GM18868 (cell line): Measurements from ENCODE around the gene WDR88.
"Not testable (repeated sequence)": the region's sequence is repeated elsewhere in the genome, so short reads cannot be mapped to it uniquely, and the experiment has no call there.

Experiments used
- ATAC-seq: cut with Tn5 transposase; IDR thresholded peaks from one replicate; pipeline ENCODE4 v1.9.1; 2021; ENCODE audit warnings: mild to moderate bottlenecking, moderate library complexity; ENCODE audit not compliant: unreplicated experiment

WDR88 gene

GRCh38 chr19:33126712-33127111 lies 5.2 kb upstream of the WDR88 start:
- ATAC-seq = not testable (repeated sequence)

DNA sequence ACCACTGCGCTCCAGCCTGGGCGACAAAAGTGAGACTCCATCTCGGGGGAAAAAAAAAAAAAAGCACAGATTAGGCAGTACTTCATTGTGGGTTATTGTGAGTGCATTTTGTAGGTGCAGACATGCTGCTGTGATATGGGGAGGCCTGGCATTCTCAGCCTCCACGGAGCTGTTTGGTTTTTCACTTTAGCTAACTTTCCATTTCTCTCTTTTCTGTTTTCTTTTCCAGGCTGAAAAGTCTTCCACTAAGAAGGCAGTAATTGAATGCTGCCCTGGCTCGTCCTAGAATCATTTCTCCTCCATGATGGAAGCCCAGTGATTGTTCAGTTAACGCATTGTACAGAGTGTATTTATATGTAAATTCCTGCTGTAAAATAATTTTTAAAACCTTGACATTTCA lies 2.0 kb upstream of the WDR88 start:
- no peak for ATAC-seq

DNA sequence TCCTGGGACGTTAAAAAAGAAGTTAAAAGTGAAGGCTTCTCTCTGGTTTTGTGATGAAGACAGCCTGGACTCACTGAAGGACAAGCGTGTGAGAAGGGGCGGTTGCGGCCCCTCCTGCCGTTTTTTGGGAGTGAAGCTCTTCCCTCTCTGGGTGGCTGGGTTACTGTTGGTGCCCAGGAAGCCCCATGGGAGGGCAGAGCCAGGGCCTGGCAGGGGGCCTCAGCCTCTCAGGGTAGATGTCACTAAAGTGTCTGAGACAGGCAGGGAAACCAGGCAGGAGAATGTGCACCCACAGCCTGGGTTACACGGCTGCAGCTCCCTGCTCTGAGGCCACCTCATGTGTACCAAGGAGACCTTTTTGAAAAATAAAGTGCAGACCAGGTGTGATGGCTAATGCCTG lies 1.5 kb upstream of the WDR88 start:
- ATAC-seq = no peak

DNA sequence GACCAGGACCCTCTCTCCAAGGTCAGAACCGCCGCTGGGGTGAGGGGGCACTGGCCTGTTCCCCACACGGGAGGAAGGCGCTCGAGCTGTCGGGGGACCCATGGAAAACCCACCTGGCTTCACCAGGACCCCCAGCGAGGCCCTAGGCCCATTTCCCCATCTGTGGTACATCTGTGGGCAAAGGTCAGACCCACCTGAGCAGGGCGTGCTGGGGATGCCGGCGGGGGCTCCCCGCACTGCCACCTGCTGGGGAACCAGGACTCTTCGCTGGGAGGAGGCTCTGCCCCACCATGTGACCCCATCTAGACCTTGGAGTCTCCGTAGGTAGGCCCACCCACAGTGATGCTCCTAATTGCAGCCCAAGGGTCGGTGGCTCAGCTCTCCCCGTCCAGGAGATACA lies 511 bp downstream of the WDR88 start:
- ATAC-seq = no peak

DNA sequence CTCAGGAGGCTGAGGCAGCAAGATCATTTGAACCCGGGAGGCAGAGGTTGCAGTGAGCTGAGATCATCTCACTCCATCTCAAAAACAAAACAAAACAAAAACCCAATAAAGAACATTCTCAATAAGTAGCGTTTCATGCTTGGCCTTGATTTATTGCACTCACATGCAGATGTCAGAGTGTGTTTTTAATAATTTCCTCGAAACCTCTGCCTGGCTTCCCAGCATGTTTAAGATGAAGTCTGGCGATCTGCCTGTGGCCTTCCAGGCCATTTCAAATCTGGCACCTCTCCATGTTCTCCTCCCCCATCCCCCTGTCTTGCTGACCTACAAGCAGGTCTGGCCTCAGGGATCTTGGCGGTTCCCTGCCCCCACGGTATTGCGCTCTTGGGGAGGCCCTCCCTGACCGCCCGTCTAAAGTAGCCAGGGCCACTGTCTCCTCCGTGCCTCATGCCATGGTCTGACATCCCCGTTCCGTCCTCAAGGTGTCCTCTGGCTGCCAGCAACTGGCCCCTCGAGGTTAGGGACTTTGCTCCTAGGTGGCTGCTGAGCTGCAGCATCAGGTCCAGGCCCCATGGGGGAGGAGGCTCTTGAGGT lies 1.6 kb downstream of the WDR88 start:
- ATAC-seq = no peak

- no peak for ATAC-seq
These were observed 2.7 kb downstream of the WDR88 start for GRCh38 chr19:33134571-33135041.

- no peak for ATAC-seq
These were observed 7.3 kb downstream of the WDR88 start for GRCh38 chr19:33139165-33139564.

DNA sequence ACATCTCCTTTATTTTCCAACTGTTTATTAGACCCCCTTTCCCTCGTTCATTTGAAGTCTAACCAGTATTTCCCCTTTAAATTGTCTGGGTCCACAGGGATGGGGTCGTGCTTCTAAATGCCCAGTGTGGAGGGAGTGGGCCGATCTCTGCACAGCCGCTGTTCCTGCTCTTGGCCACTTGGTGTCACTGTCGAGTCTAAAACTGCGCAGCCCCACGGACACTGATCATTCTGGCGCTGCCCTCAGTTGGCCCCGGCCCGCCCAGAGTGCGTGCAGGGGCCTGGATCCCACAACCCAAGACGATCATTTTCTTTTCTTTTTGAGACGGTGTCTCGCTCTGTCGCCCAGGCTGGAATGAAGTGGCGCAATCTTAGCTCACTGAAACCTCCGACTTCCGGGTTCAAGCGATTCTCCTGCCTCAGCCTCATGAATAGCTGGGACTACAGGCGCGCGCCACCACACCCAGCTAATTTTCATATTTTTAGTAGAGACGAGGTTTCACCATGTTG lies 12.0 kb downstream of the WDR88 start:
- ATAC-seq = peak; percentile 86

DNA sequence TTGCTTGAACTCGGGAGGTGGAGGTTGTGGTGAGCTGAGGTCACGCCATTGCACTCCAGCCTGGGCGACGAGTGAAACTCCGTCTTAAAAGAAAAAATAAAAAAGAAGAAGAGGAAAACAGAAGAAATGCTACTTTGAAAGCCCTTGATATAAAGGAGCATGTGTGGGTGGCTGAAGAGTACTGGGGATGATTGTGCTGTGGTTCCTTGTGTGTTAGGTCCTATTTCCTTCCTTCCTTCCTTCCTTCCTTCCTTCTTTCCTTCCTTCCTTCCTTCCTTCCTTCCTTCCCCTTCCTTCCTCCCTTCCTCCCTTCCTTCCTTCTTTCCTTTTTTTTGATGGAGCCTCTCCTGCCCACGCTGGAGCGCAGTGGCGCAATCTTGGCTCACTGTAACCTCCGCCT lies 14.3 kb downstream of the WDR88 start:
- ATAC-seq = no peak

- ATAC-seq = no peak
These were observed 15.6 kb downstream of the WDR88 start for GRCh38 chr19:33147538-33147937.

DNA sequence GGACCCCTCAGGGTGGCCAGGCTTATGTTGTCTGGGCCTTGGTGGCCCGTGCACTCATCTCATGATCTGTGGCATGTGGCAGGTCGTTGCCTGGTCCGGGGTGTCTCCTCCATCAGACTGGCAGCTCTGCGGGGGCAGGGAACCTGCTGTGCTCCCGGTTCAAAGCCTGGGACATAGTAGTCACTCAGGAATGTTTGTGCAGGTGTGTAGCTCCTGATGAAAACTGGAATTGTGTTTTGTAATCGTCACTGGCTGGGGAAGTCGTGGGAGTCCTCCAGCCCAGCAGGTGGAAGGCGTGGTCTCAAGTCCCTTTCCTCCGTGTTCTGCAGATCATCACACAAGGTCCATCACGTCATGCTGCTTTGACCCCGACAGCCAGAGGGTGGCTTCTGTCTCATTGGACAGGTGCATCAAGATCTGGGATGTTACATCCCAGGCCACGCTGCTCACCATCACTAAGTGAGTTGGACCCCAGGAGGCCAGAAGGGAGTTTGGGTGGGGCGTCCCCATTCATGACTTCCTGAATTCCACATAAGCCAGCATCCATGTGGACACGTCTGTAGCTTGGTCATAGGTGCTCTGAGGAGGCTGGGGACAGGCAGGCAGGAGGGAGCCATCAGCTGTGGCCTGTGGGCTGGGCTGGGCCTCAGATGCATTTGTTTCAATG lies 19.1 kb downstream of the WDR88 start:
- ATAC-seq = no peak

GRCh38 chr19:33152176-33152575 lies 20.3 kb downstream of the WDR88 start:
- no peak for ATAC-seq

- not testable (repeated sequence) for ATAC-seq
These were observed 20.7 kb downstream of the WDR88 start for GRCh38 chr19:33152625-33153024.

DNA sequence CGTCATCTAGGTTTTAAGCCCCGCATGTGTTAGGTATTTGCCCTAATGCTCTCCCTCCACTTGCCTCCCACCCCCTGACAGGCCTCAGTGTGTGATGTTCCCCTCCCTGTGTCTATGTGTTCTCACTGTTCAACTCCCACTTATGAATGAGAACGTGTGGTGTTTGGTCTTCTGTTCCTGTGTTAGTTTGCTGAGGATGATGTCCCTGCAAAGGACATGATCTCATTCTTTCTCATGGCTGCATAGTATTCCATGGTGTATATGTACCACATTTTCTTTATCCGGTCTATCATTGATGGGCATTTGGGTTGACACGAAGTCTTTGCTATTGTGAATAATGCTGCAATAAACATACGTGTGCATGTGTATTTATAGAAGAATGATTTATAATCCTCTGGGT lies 22.4 kb downstream of the WDR88 start:
- ATAC-seq = not testable (repeated sequence)

GRCh38 chr19:33156334-33156733 lies 24.4 kb downstream of the WDR88 start:
- no peak for ATAC-seq

GRCh38 chr19:33157906-33158305 lies 26.0 kb downstream of the WDR88 start:
- ATAC-seq = no peak

DNA sequence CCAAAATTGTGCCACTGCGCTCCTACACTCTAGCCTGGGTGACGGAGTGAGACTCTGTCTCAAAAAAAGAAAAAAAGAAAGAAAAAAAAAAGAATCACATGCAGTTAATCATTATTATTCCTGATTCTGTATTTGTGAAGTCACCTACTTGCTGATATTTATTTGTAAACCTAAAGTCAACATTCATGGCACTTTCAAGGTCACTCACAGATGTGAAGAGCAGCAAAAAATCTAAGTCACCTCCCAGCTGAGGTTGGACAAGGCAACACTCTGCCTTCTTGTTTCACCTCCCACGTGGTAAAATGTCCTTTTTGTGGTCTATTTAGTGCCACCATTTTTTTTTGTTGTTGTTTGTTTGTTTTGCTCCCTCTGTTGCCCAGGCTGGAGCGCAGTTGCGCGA lies 26.5 kb downstream of the WDR88 start:
- no peak for ATAC-seq

- ATAC-seq = no peak
These were observed 27.2 kb downstream of the WDR88 start for GRCh38 chr19:33159149-33159548.

DNA sequence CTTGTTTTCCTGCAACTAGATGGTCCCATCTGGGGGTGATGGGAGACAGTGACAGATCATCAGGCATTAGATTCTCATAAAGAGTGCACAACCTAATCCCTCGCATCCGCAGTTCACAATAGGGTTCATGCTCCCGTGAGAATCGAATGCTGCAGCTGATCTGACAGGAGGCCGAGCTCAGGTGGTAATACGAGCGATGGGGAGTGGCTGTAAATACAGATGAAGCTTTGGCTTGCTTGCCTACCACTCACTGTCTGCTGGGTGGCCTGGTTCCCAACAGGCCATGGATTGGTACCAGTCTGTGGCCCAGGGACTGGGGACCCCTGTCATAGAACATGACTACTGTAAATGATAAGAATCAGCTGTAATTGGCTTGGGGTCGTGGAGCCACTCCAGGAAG lies 28.0 kb downstream of the WDR88 start:
- ATAC-seq = no peak

DNA sequence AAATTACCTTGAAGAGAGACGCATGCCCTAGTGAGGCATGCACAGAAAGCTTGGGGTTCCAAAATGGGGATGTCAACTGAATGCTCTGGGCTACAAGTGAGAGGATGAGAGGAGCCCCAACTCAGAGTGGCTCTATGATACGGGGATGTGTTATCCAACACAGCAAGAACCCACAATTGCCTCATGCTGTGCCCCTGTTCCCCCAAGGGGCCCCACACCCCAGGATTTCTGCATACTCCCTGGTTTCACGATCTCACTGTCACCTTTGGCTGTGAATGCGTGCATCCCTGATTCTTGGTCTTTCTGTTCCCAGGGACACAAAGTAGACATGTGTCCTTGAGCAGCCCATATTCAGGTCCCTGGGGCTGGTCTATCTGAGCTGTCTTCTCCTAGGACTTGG lies 29.3 kb downstream of the WDR88 start:
- no peak for ATAC-seq

DNA sequence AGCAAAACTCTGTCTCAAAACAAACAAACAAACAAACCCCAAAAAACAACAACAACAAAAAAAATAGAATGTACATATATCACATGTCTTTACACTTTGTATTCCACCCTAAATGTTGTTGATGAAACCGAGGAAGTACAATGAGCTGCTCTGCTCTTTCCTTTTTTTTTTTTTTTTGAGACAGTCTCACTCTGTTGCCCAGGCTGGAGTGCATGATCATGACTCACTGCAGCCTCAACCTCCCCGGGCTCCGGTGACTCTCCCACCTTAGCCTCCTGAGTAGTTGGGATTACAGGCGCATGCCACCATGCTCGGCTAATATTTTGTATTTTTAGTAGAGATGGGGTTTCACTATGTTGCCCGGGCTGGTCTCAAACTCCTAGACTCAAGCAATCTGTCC lies 31.6 kb downstream of the WDR88 start:
- no peak for ATAC-seq

DNA sequence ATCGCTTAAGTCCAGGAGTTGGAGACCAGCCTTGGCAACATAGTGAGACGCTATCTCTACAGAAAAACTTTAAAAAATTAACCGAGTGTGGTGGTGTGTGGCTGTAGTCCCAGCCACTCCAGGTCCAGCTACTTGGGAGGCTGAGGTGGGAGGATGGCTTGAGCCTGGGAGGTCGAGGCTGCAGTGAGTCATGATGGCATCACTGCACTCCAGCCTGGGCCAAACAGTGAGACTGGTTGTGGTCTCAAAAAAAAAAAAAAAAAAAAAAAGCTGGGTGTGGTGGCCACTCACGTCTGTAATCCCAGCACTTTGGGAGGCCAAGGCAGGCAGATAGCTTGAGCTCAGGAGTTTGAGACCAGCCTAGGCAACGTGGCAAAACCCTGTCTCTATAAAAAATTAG lies 34.1 kb downstream of the WDR88 start:
- not testable (repeated sequence) for ATAC-seq

GRCh38 chr19:33167438-33167837 lies 35.5 kb downstream of the WDR88 start:
- no peak for ATAC-seq
